Esophagus squamous epithelium (tissue), 5 donors: ENCODE measurements around the gene CTNNA3. TPM values are rescaled to one million over a fixed set of nuclear protein-coding genes. Genes with fewer than 3 reads are reported as not detected.

Experiments
- DNase-seq: peaks from one replicate; lab custom pipeline; 2025; lab: John Stamatoyannopoulos, UW
- H3K27ac ChIP-seq, 4 donors: fragments of 200-600 bp; sonication (generic); one replicate each; pipeline ENCODE4 v1.5.1; 2016 to 2019; ENCODE audit warnings: mild to moderate bottlenecking in 1 of 4
- H3K27me3 ChIP-seq, 4 donors: fragments of 200-600 bp; sonication (generic); 1 replicate in 3 of 4; 2 replicates in 1 of 4; pipeline versions ENCODE4 v1.5.1 to v1.6.0; 2017 to 2021; ENCODE audit warnings: antibody characterized with exemption in 1 of 4
- H3K36me3 ChIP-seq, 3 donors: fragments of 200-600 bp; sonication (generic); one replicate each; pipeline ENCODE4 v1.5.1; 2016 to 2019
- H3K4me1 ChIP-seq, 3 donors: fragments of 200-600 bp; sonication (generic); one replicate each; pipeline ENCODE4 v1.5.1; 2017 to 2019
- H3K4me3 ChIP-seq, 4 donors: fragments of 200-600 bp; sonication (generic); 1 replicate in 3 of 4; 2 replicates in 1 of 4; pipeline ENCODE4 v1.5.1; 2016 to 2019; ENCODE audit warnings: mild to moderate bottlenecking in 2 of 4, moderate library complexity in 1 of 4
- H3K9me3 ChIP-seq, 3 donors: fragments of 200-600 bp; sonication (generic); one replicate each; pipeline ENCODE4 v1.5.1; 2016 to 2019
- POLR2A ChIP-seq, 4 donors: fragments of 450-650 bp; IDR thresholded peaks; one replicate each; pipeline ENCODE4 v1.6.1; 2017; ENCODE audit warnings: antibody characterized with exemption in 4 of 4, mild to moderate bottlenecking in 4 of 4, moderate library complexity in 3 of 4
- WGBS, 2 donors: methylation state at CpG; one replicate each; pipeline ENCODE4 v1.1.5; 2018; 5-methylcytosine and 5-hydroxymethylcytosine counted together
- intact Hi-C: fragments of 100-400 bp; cut with DNase I; formaldehyde crosslinking; loops from one replicate; pipeline ENCODE4 v1.15.0; 2022
- total RNA-seq, 4 donors: library from RNA; depleted of rRNA; stranded (reverse); fragments of >200 nt; gene quantifications; one replicate each; pipeline ENCODE4 v1.1.0, GENCODE V29; 2016
- TF ChIP-seq, protein P1 (sequence below), 6 experiments: fragments of 450-650 bp in 4 of 6; fragments of 200-600 bp in 2 of 6; sonication (generic) in 2 of 6; IDR thresholded peaks; one replicate each; pipeline ENCODE4 v1.5.1; 2016 to 2019; ENCODE audit warnings: antibody characterized with exemption in 6 of 6, mild to moderate bottlenecking in 4 of 6, moderate library complexity in 4 of 6
- donor health status: DM: yes; HTN: yes; CAD: no.

Gene CTNNA3
- total RNA-seq, 4 donors from 2014 or later: 0.29 to 1.9 (median 0.61) TPM; not detected in 1

DNA sequence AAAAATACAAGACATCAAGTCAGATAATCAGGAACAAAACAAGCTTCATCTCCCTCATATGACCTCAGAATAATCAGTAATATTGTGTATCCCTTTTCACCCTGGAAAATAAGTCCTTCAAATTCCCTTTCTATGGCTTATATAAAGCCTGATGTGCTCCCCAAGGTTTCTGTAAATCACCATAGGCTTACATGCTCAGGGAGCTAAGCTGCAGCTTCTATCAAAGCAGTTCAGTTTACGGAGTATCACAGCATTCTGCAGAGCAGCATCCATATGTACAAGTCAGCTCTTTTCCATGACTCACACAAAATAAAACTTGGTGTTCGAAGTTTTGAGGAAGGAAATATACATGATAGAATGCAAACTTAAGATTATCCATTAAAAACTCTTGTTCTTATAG lies 544.5 kb downstream of the CTNNA3 start:
- H3K4me3 ChIP-seq: no peak overlapping the region
- H3K27ac ChIP-seq: no peak overlapping the region
- WGBS, 2 donors: 68 to 70% methylated on average over 2 of the region's 2 CpGs
- no peaks in the 10 kb centered on the region for H3K9me3 ChIP-seq
- TF ChIP-seq, protein P1, sequence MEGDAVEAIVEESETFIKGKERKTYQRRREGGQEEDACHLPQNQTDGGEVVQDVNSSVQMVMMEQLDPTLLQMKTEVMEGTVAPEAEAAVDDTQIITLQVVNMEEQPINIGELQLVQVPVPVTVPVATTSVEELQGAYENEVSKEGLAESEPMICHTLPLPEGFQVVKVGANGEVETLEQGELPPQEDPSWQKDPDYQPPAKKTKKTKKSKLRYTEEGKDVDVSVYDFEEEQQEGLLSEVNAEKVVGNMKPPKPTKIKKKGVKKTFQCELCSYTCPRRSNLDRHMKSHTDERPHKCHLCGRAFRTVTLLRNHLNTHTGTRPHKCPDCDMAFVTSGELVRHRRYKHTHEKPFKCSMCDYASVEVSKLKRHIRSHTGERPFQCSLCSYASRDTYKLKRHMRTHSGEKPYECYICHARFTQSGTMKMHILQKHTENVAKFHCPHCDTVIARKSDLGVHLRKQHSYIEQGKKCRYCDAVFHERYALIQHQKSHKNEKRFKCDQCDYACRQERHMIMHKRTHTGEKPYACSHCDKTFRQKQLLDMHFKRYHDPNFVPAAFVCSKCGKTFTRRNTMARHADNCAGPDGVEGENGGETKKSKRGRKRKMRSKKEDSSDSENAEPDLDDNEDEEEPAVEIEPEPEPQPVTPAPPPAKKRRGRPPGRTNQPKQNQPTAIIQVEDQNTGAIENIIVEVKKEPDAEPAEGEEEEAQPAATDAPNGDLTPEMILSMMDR (IDR thresholded peaks at IDR 0.05): no peak
- TF ChIP-seq POLR2A (IDR thresholded peaks at IDR 0.05): no peak
- no peaks in the 10 kb centered on the region for H3K4me1 ChIP-seq
- H3K27me3 ChIP-seq: no peaks in the 10 kb centered on the region
- intact Hi-C loops: no loop called here
- no peaks in the 10 kb centered on the region for H3K36me3 ChIP-seq
- DNase-seq: no peak

DNA sequence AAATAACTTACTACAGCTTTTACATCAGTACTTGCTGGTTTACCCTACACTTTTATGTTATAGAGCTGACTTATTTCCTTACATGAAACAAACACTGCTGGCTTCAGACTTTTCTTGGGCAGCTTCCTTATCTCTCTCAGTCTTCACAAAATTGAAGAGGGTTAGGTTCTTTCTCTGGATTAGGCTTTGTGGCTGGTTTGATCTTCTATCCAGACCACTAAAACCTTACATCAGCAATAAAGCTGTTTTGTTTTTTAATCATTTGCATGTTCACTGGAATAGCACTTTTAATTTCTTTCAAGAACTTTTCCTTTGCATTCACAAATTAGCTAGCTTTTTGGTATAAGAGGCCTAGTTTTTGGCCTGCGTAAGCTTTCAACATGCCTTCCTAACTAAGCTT lies 551.5 kb downstream of the CTNNA3 start:
- intact Hi-C loops: no loop called here
- Histone ChIP-seq H3K4me3 (no peak overlapping the region), H3K4me1 (no peaks in the 10 kb centered on the region), H3K27me3 (no peaks in the 10 kb centered on the region), H3K9me3 (no peaks in the 10 kb centered on the region), H3K27ac (no peak overlapping the region), H3K36me3 (no peaks in the 10 kb centered on the region)
- TF ChIP-seq, protein P1 (IDR thresholded peaks at IDR 0.05): no peak
- no peak for TF ChIP-seq POLR2A (IDR thresholded peaks at IDR 0.05)
- DNase-seq: no peak
- WGBS, 2 donors: 89 to 93% methylated on average over 1 of the region's 1 CpG

DNA sequence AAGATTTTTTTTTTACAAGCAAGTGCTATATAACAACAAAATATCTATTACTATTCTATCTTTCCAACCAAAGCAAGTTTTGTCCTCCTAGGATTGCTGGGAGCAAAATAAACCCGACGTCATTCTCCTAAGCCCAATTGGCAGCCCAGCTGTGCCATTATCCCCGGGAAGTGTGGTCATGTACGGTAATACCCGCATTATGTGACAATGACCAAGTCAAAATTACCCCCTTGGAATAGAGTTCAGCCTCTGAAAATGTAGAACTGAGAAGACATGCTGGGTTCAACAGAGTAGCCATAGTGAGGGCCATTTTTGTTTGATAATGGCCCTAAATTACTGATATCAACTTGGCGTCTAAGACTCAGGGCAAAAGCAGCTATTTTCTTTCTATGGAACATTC lies 554.7 kb downstream of the CTNNA3 start:
- Histone ChIP-seq H3K4me3 (no peak overlapping the region), H3K36me3 (no peaks in the 10 kb centered on the region), H3K4me1 (no peaks in the 10 kb centered on the region), H3K9me3 (no peaks in the 10 kb centered on the region), H3K27me3 (no peaks in the 10 kb centered on the region), H3K27ac (no peak overlapping the region)
- DNase-seq: no peak
- WGBS, 2 donors: 60 to 64% methylated on average over 6 of the region's 6 CpGs
- intact Hi-C loops: no loop called here
- TF ChIP-seq, protein P1 (IDR thresholded peaks at IDR 0.05): no peak
- no peak for TF ChIP-seq POLR2A (IDR thresholded peaks at IDR 0.05)

DNA sequence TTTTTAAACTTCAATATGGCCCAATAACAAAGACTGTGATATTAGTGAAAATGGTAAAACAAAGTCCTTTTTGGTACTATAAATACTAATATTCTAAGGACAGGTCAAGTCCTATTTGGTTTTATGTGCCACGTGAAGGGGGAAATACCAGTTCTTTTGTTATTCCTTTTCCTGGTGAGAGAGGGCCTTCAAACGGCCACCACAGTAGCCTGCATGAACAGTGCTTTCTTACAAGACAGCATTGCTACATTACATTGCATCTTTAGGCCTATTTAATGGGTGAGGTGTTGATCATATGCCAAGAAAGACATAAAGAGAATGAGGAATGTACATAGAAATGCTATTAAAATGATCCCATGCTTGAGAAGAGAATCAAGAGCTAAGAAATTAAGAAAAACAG lies 555.4 kb downstream of the CTNNA3 start:
- TF ChIP-seq, protein P1 (IDR thresholded peaks at IDR 0.05): no peak
- no peak for TF ChIP-seq POLR2A (IDR thresholded peaks at IDR 0.05)
- intact Hi-C loops: no loop called here
- Histone ChIP-seq H3K4me3 (no peak overlapping the region), H3K27ac (no peak overlapping the region), H3K36me3 (no peaks in the 10 kb centered on the region), H3K4me1 (no peaks in the 10 kb centered on the region), H3K9me3 (no peaks in the 10 kb centered on the region), H3K27me3 (no peaks in the 10 kb centered on the region)
- DNase-seq: no peak
- 15 to 25% methylated on average over 2 of the region's 2 CpGs for WGBS, 2 donors

DNA sequence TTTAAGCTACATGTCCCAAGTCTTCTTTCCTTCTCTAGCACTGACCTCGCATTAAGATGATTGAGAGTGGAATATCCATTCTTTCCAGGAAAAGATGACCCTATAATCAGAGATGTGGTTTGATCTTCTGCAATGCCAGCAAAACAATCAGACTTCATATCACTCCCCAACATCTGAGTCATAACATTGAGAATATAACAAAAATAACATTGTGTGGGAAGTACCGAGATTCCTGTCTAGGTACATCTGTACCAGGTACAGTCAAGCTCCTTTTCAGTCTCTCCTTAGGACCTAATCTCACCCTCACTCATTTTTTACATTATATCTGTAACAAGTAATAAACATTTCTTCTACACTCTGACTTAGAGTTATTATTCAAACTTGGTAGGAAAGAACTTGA lies 568.6 kb downstream of the CTNNA3 start:
- Histone ChIP-seq H3K9me3 (no peaks in the 10 kb centered on the region), H3K27ac (no peak overlapping the region), H3K36me3 (no peaks in the 10 kb centered on the region), H3K27me3 (no peaks in the 10 kb centered on the region), H3K4me3 (no peak overlapping the region), H3K4me1 (no peaks in the 10 kb centered on the region)
- no peak for DNase-seq
- intact Hi-C loops: no loop called here
- TF ChIP-seq POLR2A (IDR thresholded peaks at IDR 0.05): no peak
- TF ChIP-seq, protein P1 (IDR thresholded peaks at IDR 0.05): no peak
- WGBS, 2 donors: 66 to 71% methylated on average over 2 of the region's 2 CpGs
